Adrenal gland (tissue), 5 donors: ENCODE measurements around the gene STAT3.

Experiments
- CTCF ChIP-seq, 6 experiments: fragments of 450-650 bp in 4 of 6; fragments of 200-600 bp in 2 of 6; sonication (generic) in 1 of 6; IDR thresholded peaks; 1 replicate in 5 of 6; 2 replicates in 1 of 6; pipeline versions ENCODE4 v1.5.1 to v1.8.0; 2016 to 2021; ENCODE audit warnings: antibody characterized with exemption in 6 of 6, mild to moderate bottlenecking in 2 of 6, moderate library complexity in 1 of 6
- POLR2A ChIP-seq, 2 donors: fragments of 450-650 bp; IDR thresholded peaks; one replicate each; pipeline ENCODE4 v1.6.1; 2017; ENCODE audit warnings: antibody characterized with exemption in 2 of 2, mild to moderate bottlenecking in 2 of 2, moderate library complexity in 1 of 2
- donor health status: DM: no; HTN: no; CAD: no.

- TF ChIP-seq POLR2A (IDR thresholded peaks at IDR 0.05) (no peak), CTCF (IDR thresholded peaks at IDR 0.05) (no peak)
Measured at GRCh38 chr17:42312035-42312284, 76.3 kb downstream of the STAT3 start.
